Left lung (tissue), 10 donors: ENCODE measurements around the gene UBAC2. TPM values are rescaled to one million over a fixed set of nuclear protein-coding genes. Genes with fewer than 3 reads are reported as not detected.

Experiments used
- ATAC-seq: fragments of 200-7000 bp; cut with Tn5 transposase; one replicate; pipeline ENCODE4 v1.9.1; 2020; ENCODE audit warnings: moderate library complexity
- DNase-seq, 4 donors: peaks; one replicate each; pipeline ENCODE4 v3.0.0-alpha.2; 2013 to 2020
- H3K27ac ChIP-seq, 2 donors: fragments of 200-600 bp; sonication (generic) in 1 of 2; one replicate each; pipeline versions ENCODE4 v1.5.0 to v1.8.0; 2020 to 2021
- H3K27me3 ChIP-seq, 2 donors: fragments of 200-600 bp; sonication (generic) in 1 of 2; one replicate each; pipeline versions ENCODE4 v1.5.0 to v1.8.0; 2020 to 2021
- H3K36me3 ChIP-seq, 2 donors: fragments of 200-600 bp; sonication (generic) in 1 of 2; one replicate each; pipeline versions ENCODE4 v1.5.0 to v1.8.0; 2020 to 2021
- H3K4me1 ChIP-seq, 2 donors: fragments of 200-600 bp; one replicate each; pipeline ENCODE4 v1.8.0; 2021
- H3K4me3 ChIP-seq, 2 donors: fragments of 200-600 bp; sonication (generic) in 1 of 2; one replicate each; pipeline versions ENCODE4 v1.5.0 to v1.8.0; 2020 to 2021; ENCODE audit warnings: mild to moderate bottlenecking in 1 of 2
- H3K9me3 ChIP-seq, 2 donors: fragments of 200-600 bp; sonication (generic) in 1 of 2; one replicate each; pipeline versions ENCODE4 v1.5.0 to v1.8.0; 2020 to 2021
- CTCF ChIP-seq, 2 donors: fragments of 200-600 bp; sonication (generic) in 1 of 2; IDR thresholded peaks; one replicate each; pipeline versions ENCODE4 v1.5.0 to v1.8.0; 2021; ENCODE audit warnings: antibody characterized with exemption in 2 of 2
- intact Hi-C, 2 donors: fragments of 100-400 bp; cut with DNase I; formaldehyde crosslinking; loops; one replicate each; pipeline versions ENCODE4 v1.11.2 to v1.14.2; 2022
- polyA plus RNA-seq, 6 donors: library from polyadenylated mRNA; unstranded; fragments of 120-200 nt; gene quantifications; one replicate each; pipeline ENCODE4 v1.2.1, GENCODE V29; 2013; ENCODE audit not compliant: insufficient read length in 6 of 6
- total RNA-seq, 2 donors: library from RNA; stranded (reverse); fragmentation: NEBNext Ultra II Directional; extraction: Animal tissue kit (Norgen Biotek cat#: 25700); gene quantifications; one replicate each; pipeline ENCODE4 v1.2.1, GENCODE V29; 2021
- donor health status: DM: no; HTN: yes; CAD: no.
- donor health status: DM: no; HTN: no; CAD: no.

The UBAC2 gene
- total and polyA plus RNA-seq, 8 donors, result 56.1 to 71.6 (median 66.4) TPM

GRCh38 chr13:99305158-99305557 lies 104.5 kb downstream of the UBAC2 start:
- H3K27me3 ChIP-seq, result no peaks in the 10 kb centered on the region
- TF ChIP-seq CTCF (IDR thresholded peaks at IDR 0.05), result no peak
- no peak for DNase-seq
- intact Hi-C loops, result no loop called here
- H3K36me3 ChIP-seq, result no peaks in the 10 kb centered on the region
- H3K27ac ChIP-seq, result no peak overlapping the region
- no peaks in the 10 kb centered on the region for H3K9me3 ChIP-seq
- no peak for ATAC-seq
- peaks cover 0 to 56% of the 10 kb centered on the region in 2 donors for H3K4me1 ChIP-seq
- H3K4me3 ChIP-seq, result peak overlapping the region in 1 of 2 donors; percentile 31

- intact Hi-C loops, result no loop called here
- H3K4me3 ChIP-seq, result peak overlapping the region in 1 of 2 donors; percentile 31
- H3K36me3 ChIP-seq, result no peaks in the 10 kb centered on the region
- no peaks in the 10 kb centered on the region for H3K9me3 ChIP-seq
- H3K27me3 ChIP-seq, result no peaks in the 10 kb centered on the region
- ATAC-seq, result no peak
- no peak overlapping the region for H3K27ac ChIP-seq
- H3K4me1 ChIP-seq, result peaks cover 0 to 54% of the 10 kb centered on the region in 2 donors
- TF ChIP-seq CTCF (IDR thresholded peaks at IDR 0.05), result no peak
- DNase-seq, result no peak
Observed at GRCh38 chr13:99305566-99305965, 104.9 kb downstream of the UBAC2 start.

- intact Hi-C loops, result no loop called here
- H3K27me3 ChIP-seq, result no peaks in the 10 kb centered on the region
- peak; percentile 68 for ATAC-seq
- peak within 1 kb of the TSS; percentile 1 to 31 for H3K4me3 ChIP-seq
- no peak for TF ChIP-seq CTCF (IDR thresholded peaks at IDR 0.05)
- H3K36me3 ChIP-seq, result no peaks in the 10 kb centered on the region
- peak within 1 kb of the TSS; percentile 48 to 69 for H3K27ac ChIP-seq
- H3K9me3 ChIP-seq, result no peaks in the 10 kb centered on the region
- peak in 1 of 4 donors; percentile 37 for DNase-seq
- H3K4me1 ChIP-seq, result peaks cover 0 to 66% of the 10 kb centered on the region in 2 donors
Observed at GRCh38 chr13:99307247-99307646, 106.6 kb downstream of the UBAC2 start, which contains the start of gene GPR183. GPR183 (minus strand) TSS chr13:99307399; CDS start chr13:99296145, 11,254 bp downstream.

- DNase-seq, result peak in 2 of 4 donors; percentile 47 to 75
- peak overlapping the region; percentile 48 to 69 for H3K27ac ChIP-seq
- peak overlapping the region in 1 of 2 donors; percentile 31 for H3K4me3 ChIP-seq
Observed at GRCh38 chr13:99307648-99308339, 107.1 kb downstream of the UBAC2 start.

More at GRCh38 chr13:99307648-99308339, 107.1 kb downstream of the UBAC2 start:
- Histone ChIP-seq H3K27me3 (no peaks in the 10 kb centered on the region), H3K9me3 (no peaks in the 10 kb centered on the region), H3K36me3 (no peaks in the 10 kb centered on the region), H3K4me1 (peaks cover 0 to 68% of the 10 kb centered on the region in 2 donors)
- no peak for TF ChIP-seq CTCF (IDR thresholded peaks at IDR 0.05)
- peak; percentile 81 for ATAC-seq
- intact Hi-C loops, result no loop called here
